Eye (tissue), 1 donor: ENCODE data around the gene UAP1L1.
"Not testable (repeated sequence)": the region's sequence is repeated elsewhere in the genome, so short reads cannot be mapped to it uniquely, and the experiment has no call there.

Experiments used
- DNase-seq: peaks from one replicate; pipeline ENCODE4 v3.0.0-alpha.2; 2015

UAP1L1 gene

GRCh38 chr9:137057545-137057944 lies 19.8 kb upstream of the UAP1L1 start:
- DNase-seq = no peak

DNA sequence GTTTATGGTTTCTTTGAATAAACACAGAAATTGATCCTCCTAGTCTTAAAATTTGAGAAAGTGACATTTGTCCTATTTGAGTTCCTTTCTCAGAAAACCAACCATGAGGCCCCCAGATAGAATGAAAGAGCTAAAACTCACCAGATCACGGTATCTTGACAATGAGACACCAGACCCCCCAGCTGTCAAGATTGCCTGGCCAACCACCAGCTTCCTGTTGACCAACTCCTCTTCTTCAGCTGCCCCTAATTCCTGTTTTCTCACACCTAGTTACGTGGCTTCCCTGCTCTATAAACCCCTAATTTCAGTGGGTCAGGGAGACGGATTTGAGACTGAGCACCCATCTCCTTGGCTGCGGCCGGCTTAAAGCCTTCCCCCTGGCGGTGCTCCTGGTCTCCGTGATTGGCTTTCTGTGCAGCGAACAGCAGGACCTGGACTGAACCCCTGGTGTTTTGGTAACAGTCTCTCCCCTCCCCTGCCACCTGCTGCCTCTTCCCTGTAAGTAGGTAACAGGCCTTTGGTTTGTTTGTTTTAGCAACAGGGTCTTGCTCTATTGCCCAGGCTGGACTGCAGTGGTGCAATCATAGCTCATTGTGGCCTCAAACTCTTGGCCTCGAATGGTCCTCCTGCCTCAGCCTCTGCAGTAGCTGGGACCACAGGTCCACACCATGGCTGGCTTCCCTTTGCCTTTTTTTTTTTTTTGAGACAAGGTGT lies 18.6 kb upstream of the UAP1L1 start:
- no peak for DNase-seq

DNA sequence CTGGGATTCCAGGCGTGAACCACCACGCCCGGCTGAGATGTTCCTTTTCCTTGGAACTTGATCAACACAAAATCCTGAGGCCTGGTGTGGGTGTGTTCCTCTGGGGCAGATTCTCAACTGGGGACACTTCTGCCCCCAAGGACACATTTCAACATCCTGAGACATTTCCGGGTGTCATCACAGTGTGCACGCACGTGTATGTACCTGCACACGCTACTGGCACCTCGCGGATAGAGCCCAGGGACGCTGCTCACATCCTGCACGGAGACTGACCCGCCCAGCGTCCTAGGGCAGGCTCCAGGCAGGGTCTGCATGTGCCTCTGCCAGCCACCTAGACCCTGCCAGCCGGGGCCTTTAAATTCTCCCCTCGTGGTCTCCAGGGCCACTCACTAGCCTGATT lies 14.9 kb upstream of the UAP1L1 start:
- no peak for DNase-seq

GRCh38 chr9:137062798-137063197 lies 14.5 kb upstream of the UAP1L1 start:
- DNase-seq = not testable (repeated sequence)

GRCh38 chr9:137063311-137064026 lies 13.8 kb upstream of the UAP1L1 start:
- no peak for DNase-seq

DNA sequence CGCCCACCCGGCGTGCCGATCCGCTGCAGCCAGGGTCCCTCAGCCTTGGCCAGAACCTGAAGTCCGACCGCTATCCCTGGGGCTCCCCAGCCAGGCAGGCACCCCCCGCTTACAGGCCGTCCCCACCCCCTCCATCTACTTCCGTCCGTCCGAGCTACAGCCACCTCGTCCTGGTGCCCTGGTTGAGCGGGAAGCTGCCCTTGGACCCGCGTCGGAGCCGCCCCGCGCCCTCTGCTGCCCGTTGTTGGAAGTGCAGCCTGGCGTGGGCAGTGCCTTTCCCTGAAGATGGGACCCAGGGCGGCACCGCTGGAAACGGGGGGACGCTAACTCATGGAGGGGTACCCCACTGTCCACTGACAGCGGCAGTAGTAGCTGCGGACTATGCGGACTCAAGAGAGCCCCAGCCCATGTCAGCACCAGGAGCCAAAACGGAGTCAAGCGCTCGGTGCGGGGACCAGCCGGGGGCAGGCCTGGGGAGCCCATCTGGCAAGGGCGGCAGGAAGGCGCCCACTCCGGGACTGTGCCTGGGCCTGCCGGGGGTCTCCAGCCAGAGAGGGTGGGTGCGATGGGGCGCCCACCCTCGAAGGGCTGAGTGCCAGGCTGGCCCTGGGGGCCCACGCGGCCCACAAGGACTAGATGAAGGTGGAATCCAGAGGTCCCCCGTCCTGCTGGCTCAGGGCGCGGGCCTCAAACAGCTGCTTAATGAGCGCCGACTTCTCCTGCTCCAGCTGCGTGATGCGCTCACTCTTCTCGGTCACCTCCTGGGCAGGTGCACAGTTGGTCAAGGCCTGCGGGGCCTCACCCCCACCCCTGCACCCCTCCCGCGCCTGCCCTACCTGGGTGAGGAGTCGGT lies 13.1 kb upstream of the UAP1L1 start:
- peak; percentile 82 for DNase-seq

GRCh38 chr9:137064880-137065164 lies 12.5 kb upstream of the UAP1L1 start:
- no peak for DNase-seq

DNA sequence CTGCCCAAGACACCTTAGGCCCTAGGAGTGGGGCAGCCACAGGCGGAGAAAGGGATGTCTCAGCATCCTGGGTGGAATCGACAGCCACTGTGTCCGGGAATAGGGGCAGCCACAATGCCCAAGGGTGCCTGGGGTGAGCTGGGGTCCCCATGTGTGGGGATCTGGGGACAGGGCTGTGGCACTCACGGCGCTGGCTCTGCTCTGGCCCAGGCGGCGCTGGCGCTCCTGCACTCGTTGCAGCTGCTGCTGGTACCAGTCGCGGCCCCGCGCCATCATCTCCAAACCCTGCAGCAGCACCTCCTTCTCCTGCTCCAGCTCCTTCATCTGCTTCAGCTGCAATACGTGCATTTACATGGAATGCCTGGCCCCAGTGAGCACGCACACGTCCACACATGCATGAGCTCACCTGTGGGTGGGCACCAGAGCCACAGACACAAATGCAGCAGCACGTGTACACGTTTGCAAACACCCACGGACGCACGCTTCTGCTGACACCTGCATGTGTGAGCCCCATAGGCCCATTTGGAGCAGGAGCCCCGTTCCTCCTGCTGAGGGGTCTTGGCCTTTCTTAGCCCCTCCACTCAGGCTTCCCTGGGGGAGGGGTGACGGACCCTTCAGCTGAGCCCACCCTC lies 11.9 kb upstream of the UAP1L1 start:
- DNase-seq = no peak

GRCh38 chr9:137066096-137066861 lies 11.0 kb upstream of the UAP1L1 start:
- DNase-seq = no peak

DNA sequence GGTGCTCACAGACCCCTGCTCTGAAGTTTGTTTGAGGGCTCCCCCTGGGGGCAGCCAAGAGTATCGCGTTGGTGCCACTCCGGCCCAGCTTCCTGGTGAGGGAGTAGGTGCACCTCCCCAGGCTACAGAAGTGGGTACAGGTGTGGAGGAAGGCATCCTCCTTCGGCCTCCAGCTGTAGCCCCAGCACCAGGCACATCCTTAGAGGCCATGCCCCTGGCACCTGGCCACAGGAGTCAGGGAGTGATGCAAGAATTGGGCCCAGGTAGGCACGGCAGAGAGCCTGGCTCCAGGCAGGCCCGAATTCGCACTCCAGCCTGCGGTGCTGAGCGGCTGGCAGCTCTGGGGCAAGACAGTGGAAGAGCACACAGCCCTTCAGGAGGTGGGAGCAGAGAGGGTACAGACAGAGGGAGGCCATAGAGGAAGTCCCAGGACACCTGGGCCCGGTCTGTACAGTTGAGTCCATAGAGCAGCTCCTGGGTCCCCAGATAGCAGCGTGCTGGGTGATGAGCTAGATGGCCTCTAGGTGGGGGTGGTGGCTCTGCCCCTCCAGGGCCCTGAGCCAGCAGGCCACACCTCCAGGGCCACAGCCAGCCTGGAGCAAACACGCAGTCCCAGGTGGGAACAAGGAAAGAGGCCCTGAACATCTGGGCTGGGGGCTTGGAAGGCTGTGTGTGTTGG lies 9.3 kb upstream of the UAP1L1 start:
- peak; percentile 89 for DNase-seq

GRCh38 chr9:137068539-137069507 lies 8.5 kb upstream of the UAP1L1 start:
- DNase-seq = no peak

GRCh38 chr9:137069508-137070091 lies 7.7 kb upstream of the UAP1L1 start:
- peak; percentile 41 for DNase-seq

GRCh38 chr9:137070201-137070905 lies 7.0 kb upstream of the UAP1L1 start, which contains the start of gene SAPCD2:
Gene SAPCD2, minus strand, starts transcription at chr9:137070557. Its CDS starts 97 bp downstream, at chr9:137070460.
- peak; percentile 93 for DNase-seq

DNA sequence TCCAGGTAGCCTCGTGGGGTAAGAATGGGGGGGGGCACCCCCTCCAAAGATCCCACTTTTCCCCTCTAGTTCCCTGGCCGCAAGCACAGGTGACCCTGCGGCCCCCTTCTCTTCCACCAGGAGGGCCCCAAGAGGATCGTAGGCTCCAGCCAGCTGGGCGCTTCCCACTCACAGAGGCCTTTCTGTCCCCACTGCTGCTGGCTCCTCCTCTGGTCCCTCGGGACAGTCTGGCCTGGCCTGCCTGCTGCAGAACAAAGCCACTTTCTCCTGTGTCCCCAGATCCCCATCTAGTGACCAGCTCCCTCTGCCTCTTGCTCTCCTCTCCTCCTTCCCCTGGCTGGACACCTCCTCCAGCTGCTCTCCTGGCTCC lies 6.4 kb upstream of the UAP1L1 start:
- peak; percentile 79 for DNase-seq

DNA sequence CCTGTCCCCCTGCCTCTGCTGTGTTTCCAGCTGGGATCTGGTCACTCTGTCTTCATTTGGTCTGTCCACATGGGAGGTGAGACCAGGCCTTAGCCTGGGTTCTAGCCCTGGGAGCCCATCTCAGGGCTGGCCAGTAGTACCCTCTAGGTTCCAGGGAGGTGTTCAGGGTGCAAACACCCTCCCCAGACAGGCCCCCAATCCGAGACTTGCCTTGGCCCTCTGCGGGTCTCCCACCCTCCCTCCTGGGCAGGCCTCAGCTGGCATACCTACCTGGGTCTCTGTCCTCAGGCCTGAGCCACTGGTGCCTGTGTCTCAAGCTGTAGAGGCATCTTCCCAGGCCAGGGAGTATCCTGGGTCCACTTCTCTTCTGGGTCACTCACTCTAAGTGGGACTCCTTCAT lies 6.0 kb upstream of the UAP1L1 start:
- DNase-seq = no peak

- DNase-seq = no peak
Observed at GRCh38 chr9:137073992-137074399, 3.3 kb upstream of the UAP1L1 start.

DNA sequence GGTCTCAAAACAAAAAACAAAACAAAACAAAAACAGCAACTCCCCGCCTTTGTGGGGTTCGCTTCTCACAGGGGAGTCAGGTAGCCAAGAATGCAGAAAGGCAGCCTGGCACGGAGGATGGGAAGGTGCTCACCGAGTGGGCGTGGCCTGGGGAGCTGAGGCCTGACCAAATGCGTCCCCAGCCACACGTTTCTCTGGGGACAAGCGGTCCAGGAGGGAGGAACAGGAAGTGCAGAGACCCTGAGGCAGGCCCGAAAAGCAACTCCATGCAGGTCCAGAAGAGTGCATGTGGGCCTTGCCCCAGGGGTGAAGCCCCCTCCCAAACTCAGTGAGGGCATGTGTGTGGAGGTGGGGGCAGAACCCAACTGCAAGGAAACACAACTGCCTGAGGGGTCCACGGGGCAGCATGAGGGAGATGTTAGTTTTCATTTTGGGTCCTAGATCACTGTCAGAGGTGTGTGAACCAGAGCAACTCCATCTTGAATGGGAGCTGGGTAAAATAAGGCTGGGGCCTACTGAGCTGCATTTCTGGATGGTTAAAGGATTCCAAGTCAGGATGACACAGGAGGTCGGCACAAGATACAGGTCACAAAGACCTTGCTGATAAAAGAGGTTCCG lies 2.6 kb upstream of the UAP1L1 start:
- no peak for DNase-seq

- DNase-seq = no peak
Observed at GRCh38 chr9:137075275-137075775, 2.0 kb upstream of the UAP1L1 start.

GRCh38 chr9:137076636-137077009 lies 694 bp upstream of the UAP1L1 start:
- no peak for DNase-seq
